T-cell (primary cell): ENCODE data around the gene SAFB2. TPM values are rescaled to one million over a fixed set of nuclear protein-coding genes. Genes with fewer than 3 reads are reported as not detected.
A peak's percentile ranks its signal among the peaks of the same experiment; 100 is the strongest.

ENCODE experiments used
- ATAC-seq, 4 experiments: fragments of 200-7000 bp in 3 of 4; fragments of 150-1000 bp in 1 of 4; cut with Tn5 transposase; replicated peaks in 1 of 4; 1 replicate in 3 of 4; 2 replicates in 1 of 4; pipeline ENCODE4 v1.10.0; 2021; ENCODE audit warnings: moderate library complexity in 3 of 4, mild to moderate bottlenecking in 2 of 4, moderate number of reproducible peaks in 1 of 4
- CTCF ChIA-PET, 2 donors: fragments of 300-600 bp; sonication (Branson Sonifier 250); formaldehyde crosslinking; loops; one replicate each; lab custom pipeline; 2022; ENCODE audit warnings: antibody characterized with exemption in 2 of 2; lab: Charles Lee
- POLR2A ChIA-PET, 2 donors: fragments of 300-600 bp; sonication (Branson Sonifier 250); formaldehyde crosslinking; loops; one replicate each; lab custom pipeline; 2022; ENCODE audit warnings: antibody characterized with exemption in 2 of 2; lab: Charles Lee
- DNase-seq, 35 experiments: peaks; one replicate each; pipeline versions ENCODE4 v3.0.0 to v3.0.0-alpha.2; 2013 to 2023
- H3K27ac ChIP-seq: one replicate; pipeline ENCODE4 v1.5.1; 2013; ENCODE audit warnings: low read length
- H3K27me3 ChIP-seq, 2 experiments: replicated peaks in 1 of 2; 1 replicate in 1 of 2; 2 replicates in 1 of 2; pipeline versions ENCODE4 v1.6.1 to v1.7.0; 2013; ENCODE audit warnings: low read length in 1 of 2, mixed read lengths in 1 of 2; ENCODE audit not compliant: control insufficient read depth in 2 of 2, insufficient read depth in 2 of 2; ENCODE audit errors: extremely low read depth in 1 of 2
- H3K36me3 ChIP-seq, 2 donors: 1 replicate in 1 of 2; 2 replicates in 1 of 2; pipeline versions ENCODE4 v1.6.1 to v1.7.0; 2013; ENCODE audit warnings: low read length in 1 of 2; ENCODE audit not compliant: control insufficient read depth in 2 of 2, insufficient read depth in 1 of 2; ENCODE audit errors: extremely low read depth in 1 of 2
- H3K4me1 ChIP-seq, 2 experiments: 1 replicate in 1 of 2; 2 replicates in 1 of 2; pipeline versions ENCODE4 v1.6.1 to v1.7.0; 2013; ENCODE audit warnings: low read length in 2 of 2, mixed read lengths in 1 of 2; ENCODE audit not compliant: insufficient read depth in 2 of 2, control insufficient read depth in 1 of 2; ENCODE audit errors: extremely low read depth in 1 of 2
- H3K4me3 ChIP-seq, 2 donors: 1 replicate in 1 of 2; 2 replicates in 1 of 2; pipeline versions ENCODE4 v1.5.1 to v1.7.0; 2013; ENCODE audit warnings: mild to moderate bottlenecking in 2 of 2, low read length in 1 of 2, moderate library complexity in 1 of 2; ENCODE audit not compliant: control insufficient read depth in 1 of 2; ENCODE audit errors: extremely low read depth in 1 of 2
- H3K9me3 ChIP-seq: 2 replicates; pipeline ENCODE4 v1.7.0; 2013
- H3K27ac Mint-ChIP-seq, 2 donors: one replicate each; pipeline ENCODE4 v1.8.0; 2020 to 2021; ENCODE audit warnings: mild to moderate bottlenecking in 2 of 2, mixed read lengths in 2 of 2
- H3K27me3 Mint-ChIP-seq, 2 donors: one replicate each; pipeline ENCODE4 v1.8.0; 2021 to 2022; ENCODE audit warnings: mixed read lengths in 2 of 2
- H3K36me3 Mint-ChIP-seq: one replicate; pipeline ENCODE4 v1.8.0; 2021; ENCODE audit warnings: mixed read lengths
- H3K4me1 Mint-ChIP-seq, 3 donors: one replicate each; pipeline ENCODE4 v1.8.0; 2020 to 2022; ENCODE audit warnings: mixed read lengths in 3 of 3, mild to moderate bottlenecking in 1 of 3
- H3K4me3 Mint-ChIP-seq, 3 donors: one replicate each; pipeline ENCODE4 v1.8.0; 2020 to 2022; ENCODE audit warnings: mild to moderate bottlenecking in 3 of 3, mixed read lengths in 3 of 3, moderate library complexity in 3 of 3
- H3K9me3 Mint-ChIP-seq, 3 donors: one replicate each; pipeline ENCODE4 v1.8.0; 2020 to 2022; ENCODE audit warnings: mixed read lengths in 3 of 3
- WGBS: methylation state at CpG from one replicate; pipeline ENCODE4 v1.1.5; 2013; ENCODE audit warnings: missing lambda C conversion rate; ENCODE audit not compliant: insufficient coverage; 5-methylcytosine and 5-hydroxymethylcytosine counted together
- total RNA-seq, 35 experiments: library from RNA in 6 of 35; stranded (reverse) in 6 of 35; fragments of 120-200 nt in 1 of 35; gene quantifications; one replicate each; pipeline versions ENCODE4 v1.2.1 to v1.2.4 and lab custom pipeline; 2013 to 2026

Gene SAFB2
- total RNA-seq (100 to 1,000 TPM; 222 to 253 (median 237) TPM), total RNA-seq (lab: John Stamatoyannopoulos, UW) (76.1 to 259 (median 162) reads per million in 29 experiments)
- 74.5 TPM for total RNA-seq (2013)

DNA sequence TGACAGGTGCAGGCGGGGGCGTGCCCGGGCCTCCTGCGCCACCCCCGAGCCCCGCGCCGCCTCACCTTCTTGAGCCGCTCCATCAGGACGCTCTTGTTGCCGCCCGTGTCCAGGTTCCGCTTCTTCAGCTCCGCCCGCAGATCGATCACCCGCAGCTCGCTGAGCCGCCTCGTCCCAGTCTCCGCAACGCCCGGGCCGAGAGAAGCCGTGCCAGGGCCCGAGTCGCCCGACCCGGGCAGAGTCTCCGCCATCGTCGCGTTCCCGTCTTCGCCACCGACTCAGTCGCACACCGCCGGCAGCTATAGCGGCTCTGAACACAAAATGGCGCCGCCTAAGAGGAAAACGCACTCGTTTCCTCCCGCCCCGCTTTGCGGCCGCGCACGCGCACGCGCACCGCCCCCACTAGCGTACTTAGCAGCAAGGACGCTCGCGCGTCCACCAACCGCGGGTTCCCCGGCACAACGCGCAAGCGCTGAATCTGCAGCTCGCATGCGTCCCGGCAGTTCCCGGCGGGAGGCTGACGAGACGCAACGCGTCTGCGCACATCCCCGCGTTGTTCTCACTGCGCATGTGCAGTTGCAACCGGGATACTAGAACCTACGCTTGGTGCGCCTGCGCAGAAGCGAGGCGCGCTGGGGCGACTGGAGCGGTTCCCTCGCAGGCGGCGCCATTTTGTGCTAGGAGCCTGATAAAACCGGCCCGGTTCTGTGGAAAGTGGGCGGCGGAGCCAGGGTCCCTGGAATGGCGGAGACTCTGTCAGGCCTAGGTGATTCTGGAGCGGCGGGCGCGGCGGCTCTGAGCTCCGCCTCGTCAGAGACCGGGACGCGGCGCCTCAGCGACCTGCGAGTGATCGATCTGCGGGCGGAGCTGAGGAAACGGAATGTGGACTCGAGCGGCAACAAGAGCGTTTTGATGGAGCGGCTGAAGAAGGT, at the start of gene SAFB2, which contains the start of gene SAFB:
Gene SAFB2 (minus strand): TSS at position 312 of the 932 bp plus-strand sequence. CDS start 61 bp downstream, at position 251.
Gene SAFB (plus strand): TSS at position 619 of the 932 bp plus-strand sequence. CDS start 123 bp downstream, at position 742.
- peak within 1 kb of the TSS; percentile 79 to 98 for H3K4me3 ChIP-seq
- H3K27me3 ChIP-seq, result no peaks in the 10 kb centered on the region
- DNase-seq (peak; percentile 98 to 100 (median 100)), ATAC-seq (peak; percentile 84 to 88 (median 85))
- Mint-ChIP-seq H3K36me3 (peaks cover 45% of the 10 kb centered on the region), H3K9me3 (no peaks in the 10 kb centered on the region), H3K27ac (peak within 1 kb of the TSS; percentile 99), H3K4me3 (peak within 1 kb of the TSS; percentile 100), H3K27me3 (no peaks in the 10 kb centered on the region), H3K4me1 (peaks cover 74 to 81% (median 80%) of the 10 kb centered on the region in 3 donors)
- H3K36me3 ChIP-seq, result peaks cover 6 to 57% of the 10 kb centered on the region in 2 donors
- H3K27ac ChIP-seq, result peak within 1 kb of the TSS; percentile 85
- peaks cover 54 to 72% of the 10 kb centered on the region in 2 experiments for H3K4me1 ChIP-seq
- CTCF ChIA-PET, result interaction anchor here in 1 of 2 donors (0.6 to 1.4 kb wide), 3 partner anchors 32 to 67 kb away, joined by 3 read pairs; partner anchors contain the start of gene RPL36
- POLR2A ChIA-PET, result interaction anchor here (0.6 to 1.2 kb wide), 3 partner anchors 10 to 97 kb away, joined by 3 read pairs; partner anchors contain the start of genes CATSPERD (in 1 of the 2) and LONP1 (in 1 of the 2)
- no peaks in the 10 kb centered on the region for H3K9me3 ChIP-seq
- WGBS, result under 1% methylated on average over 116 of the region's 116 CpGs

- no peak overlapping the region for H3K4me3 ChIP-seq
- no peaks in the 10 kb centered on the region for H3K4me1 Mint-ChIP-seq
Measured at GRCh38 chr19:5671600-5671999, 49.0 kb upstream of the SAFB2 start.

GRCh38 chr19:5669212-5669611, 46.6 kb upstream of the SAFB2 start:
- POLR2A ChIA-PET, result no interaction called here
- Histone ChIP-seq H3K27ac (no peak overlapping the region), H3K4me3 (no peak overlapping the region), H3K9me3 (no peaks in the 10 kb centered on the region), H3K4me1 (no peaks in the 10 kb centered on the region), H3K36me3 (peaks cover 17 to 52% of the 10 kb centered on the region in 2 donors), H3K27me3 (no peaks in the 10 kb centered on the region)
- Mint-ChIP-seq H3K4me1 (no peaks in the 10 kb centered on the region), H3K27ac (no peak overlapping the region), H3K4me3 (no peak overlapping the region), H3K27me3 (no peaks in the 10 kb centered on the region), H3K9me3 (no peaks in the 10 kb centered on the region), H3K36me3 (peaks cover 34% of the 10 kb centered on the region)
- CTCF ChIA-PET, result interaction anchor here in 1 of 2 donors (0.7 kb wide), 1 partner anchor 14 kb away, joined by 6 read pairs; no protein-coding TSS in a partner anchor
- 96% methylated on average over 8 of the region's 11 CpGs for WGBS
- no peak for DNase-seq
- peak in 1 of 4 experiments; percentile 13 for ATAC-seq

More at GRCh38 chr19:5671600-5671999, 49.0 kb upstream of the SAFB2 start:
- Histone ChIP-seq H3K9me3 (no peaks in the 10 kb centered on the region), H3K36me3 (peaks cover 8 to 28% of the 10 kb centered on the region in 2 donors), H3K4me1 (no peaks in the 10 kb centered on the region), H3K27ac (no peak overlapping the region), H3K27me3 (no peaks in the 10 kb centered on the region)
- ChIA-PET CTCF (no interaction called here), POLR2A (no interaction called here)
- Mint-ChIP-seq H3K27me3 (no peaks in the 10 kb centered on the region), H3K36me3 (peaks cover 14% of the 10 kb centered on the region), H3K27ac (no peak overlapping the region), H3K4me3 (no peak overlapping the region), H3K9me3 (no peaks in the 10 kb centered on the region)
- ATAC-seq (no peak), DNase-seq (no peak)
- WGBS, result 100% methylated on average over 6 of the region's 7 CpGs

GRCh38 chr19:5667751-5668271, 45.2 kb upstream of the SAFB2 start:
- Histone ChIP-seq H3K4me1 (no peaks in the 10 kb centered on the region), H3K36me3 (peaks cover 26 to 65% of the 10 kb centered on the region in 2 donors), H3K27me3 (no peaks in the 10 kb centered on the region), H3K27ac (no peak overlapping the region), H3K4me3 (no peak overlapping the region), H3K9me3 (no peaks in the 10 kb centered on the region)
- DNase-seq, result no peak
- Mint-ChIP-seq H3K27me3 (no peaks in the 10 kb centered on the region), H3K4me1 (no peaks in the 10 kb centered on the region), H3K4me3 (no peak overlapping the region), H3K36me3 (peaks cover 42% of the 10 kb centered on the region), H3K27ac (no peak overlapping the region), H3K9me3 (no peaks in the 10 kb centered on the region)
- ChIA-PET CTCF (no interaction called here), POLR2A (interaction anchor here in 1 of 2 donors (0.7 kb wide), 1 partner anchor 49 kb away, joined by 3 read pairs; no protein-coding TSS in a partner anchor)
- no peak for ATAC-seq
- 97% methylated on average over 19 of the region's 22 CpGs for WGBS

DNA sequence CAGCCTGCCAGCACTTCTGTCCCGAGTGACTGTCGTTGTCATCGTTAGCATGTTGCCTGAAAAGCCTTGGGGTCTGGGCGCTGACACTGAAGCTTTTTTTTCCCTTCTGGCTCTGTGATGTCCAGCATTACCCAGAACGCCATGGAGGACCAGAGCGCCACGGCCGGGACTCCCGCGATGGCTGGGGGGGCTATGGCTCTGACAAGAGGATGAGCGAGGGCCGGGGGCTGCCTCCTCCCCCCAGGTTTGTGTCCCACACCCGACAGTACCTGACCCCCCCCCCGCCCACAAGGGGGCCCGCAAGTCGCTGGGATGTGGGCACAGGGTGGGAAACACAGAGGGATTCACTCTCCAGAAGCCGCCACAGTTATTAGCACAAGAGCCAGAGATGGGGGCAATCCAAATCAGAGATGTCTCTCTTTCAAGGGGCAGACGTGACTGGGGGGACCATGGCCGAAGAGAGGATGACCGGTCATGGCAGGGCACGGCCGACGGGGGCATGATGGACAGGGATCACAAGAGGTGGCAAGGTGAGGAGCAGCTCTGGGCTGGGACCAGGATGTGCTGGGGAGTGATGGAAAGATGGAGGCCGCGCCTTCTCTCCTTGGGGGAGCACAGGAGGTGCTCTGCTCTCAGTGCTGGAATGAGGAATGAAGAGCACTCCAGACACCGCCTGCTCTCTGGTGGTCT, 44.5 kb upstream of the SAFB2 start:
- H3K36me3 ChIP-seq, result peaks cover 31 to 70% of the 10 kb centered on the region in 2 donors
- no peaks in the 10 kb centered on the region for H3K27me3 ChIP-seq
- no peaks in the 10 kb centered on the region for H3K9me3 Mint-ChIP-seq
- no peak for DNase-seq
- POLR2A ChIA-PET, result no interaction called here
- no peaks in the 10 kb centered on the region for H3K4me1 Mint-ChIP-seq
- no peaks in the 10 kb centered on the region for H3K4me1 ChIP-seq
- H3K36me3 Mint-ChIP-seq, result peaks cover 42% of the 10 kb centered on the region
- H3K27ac Mint-ChIP-seq, result no peak overlapping the region
- no peak overlapping the region for H3K27ac ChIP-seq
- no peaks in the 10 kb centered on the region for H3K27me3 Mint-ChIP-seq
- H3K4me3 ChIP-seq, result no peak overlapping the region
- WGBS, result 96% methylated on average over 20 of the region's 26 CpGs
- CTCF ChIA-PET, result no interaction called here
- no peak for ATAC-seq
- no peaks in the 10 kb centered on the region for H3K9me3 ChIP-seq
- H3K4me3 Mint-ChIP-seq, result no peak overlapping the region
